Measurements from ENCODE around the gene HOXA9.

Gene HOXA9

DNA sequence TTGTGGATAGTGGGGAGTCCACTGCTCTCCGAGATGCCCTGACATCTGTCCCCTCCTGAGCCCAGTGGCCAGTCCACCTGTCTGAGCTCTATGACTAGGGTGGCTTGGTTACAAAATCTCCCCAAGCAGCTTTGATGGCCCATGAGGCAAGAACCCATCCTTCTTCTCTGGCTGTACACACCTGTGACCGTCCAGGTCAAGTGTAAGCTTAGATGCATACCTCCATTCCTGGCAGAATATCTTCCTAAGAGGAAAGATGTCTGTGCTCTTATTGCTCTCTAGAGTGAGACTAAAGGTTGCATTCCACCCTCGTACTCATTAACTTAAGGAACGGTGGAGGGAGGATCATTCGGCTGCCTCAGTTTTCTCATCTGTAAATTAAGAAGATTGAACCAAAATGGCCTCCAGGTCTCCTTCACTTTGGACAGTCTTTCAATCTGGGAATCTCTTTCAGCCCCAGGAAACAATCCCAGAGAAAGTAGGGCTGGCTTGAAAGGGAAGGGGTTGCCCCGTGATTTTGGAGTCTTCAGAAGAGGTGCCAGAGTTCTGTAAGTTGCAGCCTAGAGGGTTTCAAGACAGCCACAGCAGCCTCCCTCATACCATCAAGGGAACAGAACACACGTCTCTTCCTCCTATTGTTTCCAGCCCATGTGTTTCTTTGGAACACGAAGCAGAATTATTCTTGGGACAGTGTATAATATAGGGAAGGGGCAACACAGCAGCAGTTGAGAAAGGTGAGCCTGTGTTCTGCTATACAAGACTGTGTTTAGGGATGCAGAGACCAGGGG lies 40.2 kb downstream of the HOXA9 start:
- no peak for DNase-seq

DNA sequence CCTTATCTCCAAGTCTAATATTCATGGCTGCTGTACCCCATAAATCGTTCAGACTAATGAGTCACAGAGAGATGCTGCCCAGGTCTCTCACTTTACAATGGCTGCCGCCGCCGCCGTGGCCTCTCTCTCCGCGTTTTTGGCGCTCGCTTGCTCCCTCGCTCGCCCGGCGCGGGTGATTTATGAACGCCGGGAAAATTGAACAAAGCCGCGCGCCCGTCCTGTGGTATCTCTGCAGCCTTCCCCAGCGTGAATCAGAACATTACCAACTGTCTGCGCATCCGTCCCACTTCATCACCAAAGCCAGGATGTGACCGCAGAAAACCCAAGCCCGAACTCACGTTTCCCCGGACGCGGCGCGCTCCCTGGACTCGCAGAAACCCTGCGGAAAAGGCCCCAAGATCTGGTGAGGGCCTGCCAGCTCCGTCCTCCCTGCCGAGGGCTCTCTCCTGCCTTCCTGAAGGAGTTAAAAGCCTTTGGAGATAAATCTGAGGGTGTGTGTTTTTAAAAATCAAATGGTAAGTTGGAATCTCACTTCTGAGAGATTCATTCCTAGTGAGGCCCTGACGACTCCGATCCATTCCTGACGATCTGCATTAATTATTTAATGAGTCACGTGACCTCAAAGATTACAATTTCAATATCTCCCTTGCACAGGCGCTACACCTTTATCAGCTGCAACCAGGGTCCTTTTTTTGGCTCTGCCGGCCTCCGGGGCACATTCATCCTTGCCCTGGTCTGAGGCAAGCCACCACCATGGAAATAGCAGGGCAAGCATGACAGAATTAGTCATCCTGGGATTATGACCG lies 41.0 kb downstream of the HOXA9 start:
- DNase-seq: peak; percentile 29

GRCh38 chr7:27123477-27124053 lies 41.8 kb downstream of the HOXA9 start:
- no peak for DNase-seq

GRCh38 chr7:27123007-27123476 lies 42.3 kb downstream of the HOXA9 start:
- no peak for DNase-seq

GRCh38 chr7:27122077-27122910 lies 43.0 kb downstream of the HOXA9 start:
- DNase-seq: no peak

GRCh38 chr7:27121684-27122076 lies 43.7 kb downstream of the HOXA9 start:
- no peak for DNase-seq

GRCh38 chr7:27119412-27119911 lies 45.9 kb downstream of the HOXA9 start:
- no peak for DNase-seq

GRCh38 chr7:27118580-27118979 lies 46.8 kb downstream of the HOXA9 start:
- no peak for DNase-seq

GRCh38 chr7:27117887-27118491 lies 47.3 kb downstream of the HOXA9 start:
- DNase-seq: no peak

GRCh38 chr7:27116962-27117886 lies 48.1 kb downstream of the HOXA9 start:
- DNase-seq: no peak

DNA sequence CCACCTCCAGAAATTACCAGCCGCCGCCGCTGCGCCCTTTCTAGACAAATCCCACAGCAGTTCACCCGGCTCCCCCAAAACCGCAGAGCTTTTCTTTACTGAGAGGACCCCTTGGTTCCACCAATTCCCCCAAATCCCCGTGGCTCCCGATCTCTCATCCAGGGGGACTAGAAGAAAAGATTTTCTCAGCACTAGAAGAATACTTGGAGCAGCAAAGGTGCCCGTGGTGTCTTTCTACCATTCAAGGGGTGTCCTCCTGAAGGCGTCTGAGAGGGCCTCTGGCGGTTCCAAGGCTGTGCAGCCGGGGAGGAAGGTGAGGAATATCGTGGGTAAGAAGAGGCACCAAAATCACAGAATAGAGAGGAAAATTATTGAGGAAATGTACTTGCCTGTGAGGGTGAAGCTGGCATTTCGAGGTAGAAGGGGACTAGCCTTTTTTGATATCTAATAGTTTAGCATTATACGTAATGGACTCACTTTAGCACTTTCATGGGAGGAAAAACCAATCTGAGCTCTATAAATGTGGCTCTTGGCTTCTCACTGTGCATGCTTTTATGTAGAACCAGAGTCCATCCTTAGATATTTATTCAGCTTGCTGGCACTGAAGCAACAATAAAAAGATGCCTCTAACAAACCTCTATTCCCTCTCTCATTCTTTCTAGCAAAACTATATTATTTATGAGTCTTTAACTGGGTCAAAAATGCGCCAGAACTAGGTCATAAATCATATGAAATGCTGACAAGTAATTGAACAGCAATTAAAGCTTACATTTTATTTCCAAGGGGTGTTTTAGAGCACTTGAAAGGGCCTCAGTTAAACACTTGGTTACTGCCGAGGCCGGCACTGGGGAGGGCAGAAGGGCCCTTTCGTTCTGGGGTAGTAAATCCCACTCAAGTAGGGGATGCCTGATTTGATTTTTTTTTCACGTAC lies 49.0 kb downstream of the HOXA9 start:
- no peak for DNase-seq

- DNase-seq: no peak
Observed at GRCh38 chr7:27115221-27116026, 49.9 kb downstream of the HOXA9 start.

DNA sequence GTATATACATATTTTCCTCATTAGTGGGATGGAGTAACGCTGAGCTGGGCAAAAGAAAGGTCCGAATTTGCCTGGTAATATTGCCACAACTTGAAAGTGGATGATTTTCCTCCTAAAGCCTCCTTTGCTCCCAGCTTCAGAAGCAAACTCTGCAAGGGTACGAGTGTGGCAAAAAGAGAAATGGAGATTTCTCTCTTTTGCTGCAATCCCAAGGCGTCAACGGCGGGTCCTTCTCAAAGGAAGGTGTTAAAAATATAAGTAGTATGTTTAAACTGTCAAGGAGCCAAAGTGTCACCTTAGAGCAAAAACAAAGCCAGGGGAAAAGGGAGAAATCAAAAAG lies 50.5 kb downstream of the HOXA9 start:
- DNase-seq: no peak

GRCh38 chr7:27113991-27114769 lies 51.2 kb downstream of the HOXA9 start:
- no peak for DNase-seq

DNA sequence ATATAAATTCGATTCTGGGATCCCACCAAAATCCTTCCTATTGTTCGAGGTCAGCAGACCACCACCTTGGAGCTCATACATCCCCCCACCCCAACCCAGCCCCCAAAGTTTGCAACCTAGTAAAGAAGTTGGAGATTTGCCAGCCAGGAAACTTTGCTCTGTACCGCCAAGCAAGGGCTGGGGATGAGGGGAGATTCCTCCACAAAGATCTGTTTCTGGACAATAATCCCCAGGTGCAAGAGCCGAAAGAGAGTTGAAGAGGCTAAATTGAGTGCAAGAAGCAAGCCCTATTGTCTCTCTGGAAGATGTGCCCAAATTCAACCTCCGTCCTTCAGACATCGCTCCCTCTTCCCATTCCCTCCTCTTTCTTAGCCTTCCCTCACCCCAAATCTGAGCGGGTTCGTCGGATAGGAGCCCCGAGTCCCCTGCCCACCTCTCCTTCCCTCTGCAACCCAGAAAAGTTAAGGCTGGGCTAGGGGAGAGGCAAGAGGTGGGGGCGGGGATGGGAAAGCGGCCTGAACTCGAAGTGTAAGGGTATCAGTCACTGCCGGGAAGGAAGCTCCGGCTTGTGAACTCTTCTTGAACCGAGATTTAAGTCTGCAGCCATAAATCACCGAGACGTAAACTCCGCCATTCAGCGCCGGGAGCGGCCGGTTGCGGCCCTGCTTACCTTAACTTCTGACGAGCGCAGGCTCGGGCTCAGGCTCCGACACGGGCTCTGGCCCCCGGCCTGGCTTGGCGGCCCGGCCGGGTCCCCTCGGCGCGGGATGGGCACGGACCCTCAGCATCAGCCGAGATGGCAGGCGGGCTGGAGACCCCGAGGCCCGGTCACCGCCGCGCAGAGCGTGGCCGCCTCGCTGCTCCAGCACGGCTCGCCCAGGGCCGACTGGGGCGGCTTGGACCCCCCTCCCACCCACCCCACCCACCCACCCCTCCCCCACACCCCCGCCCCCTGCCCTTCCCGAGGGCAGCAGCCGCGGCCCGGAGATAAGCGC lies 52.1 kb downstream of the HOXA9 start:
- DNase-seq: no peak

Measured in fibroblast of skin of back (primary cell).